ENCODE data around the gene ATL2.
"Not testable (repeated sequence)": the region's sequence is repeated elsewhere in the genome, so short reads cannot be mapped to it uniquely, and the experiment has no call there.

ATL2 gene

DNA sequence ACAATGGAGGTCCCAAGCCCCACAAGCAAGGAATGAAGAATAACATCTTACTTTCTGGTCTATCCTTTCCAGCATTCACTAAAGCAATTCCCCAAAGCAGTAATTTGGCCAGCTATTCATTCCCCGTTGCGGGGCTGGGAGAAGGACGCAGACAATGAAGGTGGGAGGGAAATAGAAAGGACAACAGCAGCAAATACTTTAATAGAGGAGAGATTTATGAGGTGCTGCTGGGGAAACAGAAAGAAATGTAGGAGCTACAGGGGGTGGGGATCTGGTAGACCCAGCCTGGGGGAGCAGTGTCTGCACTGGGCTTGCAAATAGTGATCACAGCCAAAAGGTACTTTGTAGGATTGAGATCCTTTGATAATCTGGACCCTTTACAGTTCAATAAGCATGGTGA lies 13.9 kb upstream of the ATL2 start:
- DNase-seq (ENCODE audit: low spot score), result no peak

DNA sequence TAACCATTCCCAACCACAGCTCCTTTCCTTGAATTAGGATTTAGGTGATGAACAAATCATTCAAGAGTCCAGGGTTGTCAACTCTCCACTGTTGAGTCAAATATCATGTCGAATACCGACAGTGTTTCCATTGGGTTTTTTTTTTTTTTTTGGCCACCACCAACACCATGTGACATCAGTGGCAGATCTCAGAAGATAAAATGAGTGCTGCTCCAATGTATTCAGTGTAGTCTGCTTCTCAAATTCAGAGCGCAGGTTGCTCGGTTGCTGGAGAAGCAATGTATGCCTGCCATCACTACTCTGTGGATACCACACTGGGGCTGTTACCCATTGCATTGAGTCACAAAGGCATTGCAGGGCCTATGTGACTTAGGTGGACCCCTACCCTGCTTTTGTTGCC lies 10.8 kb upstream of the ATL2 start:
- no peak for DNase-seq (ENCODE audit: low spot score)

DNA sequence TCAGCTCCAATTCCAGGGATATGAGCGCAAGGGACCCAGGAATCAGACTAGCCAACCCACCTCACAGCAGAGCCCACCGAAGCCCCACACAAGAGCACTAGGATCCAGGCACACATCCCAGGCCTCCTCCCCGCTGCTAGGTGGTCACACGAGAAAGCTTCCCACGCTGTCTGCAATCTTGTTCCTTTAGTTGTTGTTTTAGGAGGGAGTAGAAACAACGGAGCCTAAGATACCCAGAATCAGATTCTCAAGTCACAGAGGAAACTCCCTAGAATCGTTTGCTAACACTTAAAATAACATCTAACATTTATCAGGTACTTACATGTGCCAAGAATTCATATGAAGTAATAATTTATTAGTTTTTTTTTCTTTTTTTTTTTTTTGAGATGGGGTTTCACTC lies 9.7 kb upstream of the ATL2 start:
- no peak for DNase-seq (ENCODE audit: low spot score)

DNA sequence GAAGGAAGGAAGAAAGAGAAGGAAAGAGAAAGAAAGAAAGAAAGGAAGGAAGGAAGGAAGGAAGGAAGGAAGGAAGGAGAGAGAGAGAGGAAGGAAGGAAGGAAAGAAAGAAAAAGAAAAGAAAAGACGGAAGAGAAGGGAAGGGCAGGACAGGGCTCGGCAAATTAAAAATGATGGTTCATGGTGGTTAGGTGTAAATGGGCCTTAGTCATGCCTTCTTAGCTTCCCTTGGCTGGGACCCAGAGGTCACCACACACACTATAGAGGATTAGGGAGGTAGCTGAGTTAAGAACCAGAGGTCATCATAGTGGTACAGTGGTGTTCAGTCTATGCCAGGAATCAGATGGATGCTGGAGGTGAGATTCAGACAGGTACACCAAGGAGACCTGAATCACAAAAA lies 9.3 kb upstream of the ATL2 start:
- no peak for DNase-seq (ENCODE audit: low spot score)

DNA sequence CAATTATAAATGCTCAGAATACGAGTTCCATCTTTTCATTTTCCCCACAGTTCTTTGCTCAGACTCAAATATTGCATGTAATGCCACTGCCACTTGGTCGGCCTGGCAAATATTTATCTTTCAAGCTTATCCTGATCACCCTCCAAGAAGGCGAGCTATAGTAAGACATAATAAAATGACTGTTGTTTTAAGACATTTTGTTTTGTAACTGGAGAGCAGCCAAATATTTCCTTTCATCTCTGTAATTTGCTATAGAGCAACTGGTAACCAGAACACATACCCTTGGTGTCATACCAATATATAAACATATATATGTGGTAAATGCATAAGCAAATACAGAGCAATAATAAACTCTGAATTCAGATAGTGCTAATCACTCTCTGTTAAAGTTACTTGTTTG lies 7.3 kb upstream of the ATL2 start:
- no peak for DNase-seq (ENCODE audit: low spot score)

DNA sequence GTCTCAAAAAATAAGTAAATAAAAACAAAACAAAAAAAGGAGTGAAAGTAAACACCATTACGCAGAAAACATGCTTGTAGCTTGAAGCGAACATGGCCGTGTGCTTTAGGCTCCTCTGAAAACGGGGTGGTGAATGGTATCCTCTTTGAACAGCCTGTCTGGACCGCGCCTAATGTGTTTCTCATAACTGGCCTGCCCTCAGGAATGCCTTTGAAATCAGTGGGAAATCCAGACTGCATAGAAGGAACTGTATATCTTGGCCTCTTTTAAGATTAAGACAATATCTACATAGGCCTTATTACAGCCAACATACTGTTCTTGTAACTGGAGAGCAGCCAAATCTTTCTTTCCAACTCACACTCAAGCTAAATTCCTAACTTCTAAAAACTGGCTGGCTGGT lies 6.7 kb upstream of the ATL2 start:
- not testable (repeated sequence) for DNase-seq (ENCODE audit: low spot score)

DNA sequence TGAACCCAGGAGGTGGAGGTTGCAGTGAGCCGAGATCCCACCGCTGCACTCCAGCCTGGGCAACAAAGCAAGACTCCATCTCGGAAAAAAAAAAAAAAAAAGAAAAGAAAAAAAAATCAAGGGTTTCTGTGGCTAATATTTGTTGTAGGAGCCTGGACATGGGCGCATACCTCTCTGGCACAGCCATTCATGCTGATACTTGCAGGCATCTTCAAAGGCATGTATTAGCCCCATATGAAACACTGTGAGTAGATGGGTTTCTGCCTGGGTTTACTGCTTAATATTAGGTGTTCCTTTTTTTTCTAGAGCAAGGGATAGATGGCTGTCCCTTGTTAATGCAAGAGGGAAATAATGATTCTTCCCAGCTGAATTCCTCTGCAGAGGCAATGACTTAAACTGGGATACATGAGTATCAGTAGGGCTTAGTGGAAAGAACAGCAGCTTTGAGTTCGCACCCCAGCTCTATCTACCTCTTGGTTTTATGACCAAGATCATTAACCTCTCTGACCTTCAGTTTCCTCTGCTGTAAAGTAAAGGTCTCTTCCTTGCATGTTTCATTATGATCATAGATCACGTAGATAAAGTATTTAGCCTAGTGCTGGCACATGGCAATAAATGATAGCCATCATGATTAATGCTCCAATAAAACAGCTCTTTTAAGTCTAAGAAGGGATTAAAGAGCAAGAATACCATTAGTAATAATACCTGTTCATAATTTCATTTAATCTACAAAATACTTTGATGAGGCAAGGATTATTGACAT lies 4.5 kb upstream of the ATL2 start:
- no peak for DNase-seq (ENCODE audit: low spot score)

DNA sequence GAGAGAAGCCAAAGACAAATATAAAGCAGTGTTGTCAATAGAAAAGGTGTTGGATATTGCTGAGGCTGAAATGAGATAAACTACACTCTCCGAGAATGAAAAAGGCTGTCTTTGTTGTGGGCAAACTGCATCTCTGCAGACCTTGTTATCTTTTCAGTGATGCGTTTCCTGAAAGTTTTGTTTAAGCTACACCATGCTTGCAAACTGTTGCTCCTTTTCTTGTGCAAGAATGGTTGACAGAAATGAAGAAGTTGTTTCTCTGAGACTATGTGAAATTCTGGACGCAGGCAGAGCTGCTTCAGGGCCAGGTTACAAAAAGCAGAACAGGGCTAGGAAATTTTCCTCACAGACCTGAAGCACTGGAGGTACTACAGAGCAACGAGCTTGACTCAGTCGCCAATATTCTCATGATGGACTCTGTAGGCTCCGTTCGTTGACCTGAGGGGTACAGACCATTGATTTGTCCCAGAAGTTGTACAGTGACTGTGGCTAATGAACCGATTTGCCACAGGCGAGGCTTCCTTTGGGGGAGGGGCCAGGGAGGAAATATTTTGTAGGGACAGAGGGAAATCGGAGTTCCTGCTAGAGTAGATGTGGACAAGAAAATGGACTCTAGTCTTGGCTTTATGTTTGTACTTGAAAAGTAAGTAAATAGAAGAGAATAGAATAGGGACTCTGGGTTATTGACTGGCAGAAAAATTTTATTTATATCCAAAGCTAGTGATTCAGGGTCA lies 3.5 kb upstream of the ATL2 start:
- DNase-seq (ENCODE audit: low spot score), result no peak

DNA sequence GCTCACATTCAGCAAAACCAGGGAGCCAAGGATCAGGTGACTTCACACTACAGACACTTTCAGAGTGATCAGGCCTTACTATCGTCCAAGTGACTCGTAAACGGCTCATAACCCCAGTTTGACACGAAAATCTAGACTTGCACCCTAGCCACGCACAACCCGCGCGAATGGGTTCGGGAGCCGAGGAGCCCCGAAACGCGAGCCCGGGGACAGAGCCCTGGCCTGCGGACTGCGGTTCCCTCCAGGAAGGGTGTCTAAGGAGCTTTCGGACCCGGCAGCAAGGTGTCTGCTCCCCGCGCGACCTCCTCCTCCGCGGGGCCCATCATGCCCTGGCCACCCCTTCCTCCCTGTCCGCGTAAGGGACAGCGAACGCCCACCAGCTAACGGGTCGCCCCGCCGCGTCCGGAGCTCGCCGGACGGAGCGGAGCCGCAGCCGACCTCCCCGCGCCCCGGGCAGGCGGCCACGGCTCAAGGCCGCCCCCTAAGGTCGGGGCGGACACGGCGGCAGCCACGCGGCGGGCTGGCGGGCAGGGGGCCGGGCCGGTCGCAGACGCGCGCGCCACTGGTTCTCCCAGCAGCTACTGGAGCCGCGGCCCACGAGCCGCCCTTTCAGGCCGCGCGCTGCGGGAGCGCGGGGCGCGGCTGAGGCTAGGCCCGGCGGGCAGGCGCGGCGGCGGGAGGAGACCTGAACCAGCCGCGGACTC lies 575 bp downstream of the ATL2 start:
- peak; percentile 78 for DNase-seq (ENCODE audit: low spot score)

DNA sequence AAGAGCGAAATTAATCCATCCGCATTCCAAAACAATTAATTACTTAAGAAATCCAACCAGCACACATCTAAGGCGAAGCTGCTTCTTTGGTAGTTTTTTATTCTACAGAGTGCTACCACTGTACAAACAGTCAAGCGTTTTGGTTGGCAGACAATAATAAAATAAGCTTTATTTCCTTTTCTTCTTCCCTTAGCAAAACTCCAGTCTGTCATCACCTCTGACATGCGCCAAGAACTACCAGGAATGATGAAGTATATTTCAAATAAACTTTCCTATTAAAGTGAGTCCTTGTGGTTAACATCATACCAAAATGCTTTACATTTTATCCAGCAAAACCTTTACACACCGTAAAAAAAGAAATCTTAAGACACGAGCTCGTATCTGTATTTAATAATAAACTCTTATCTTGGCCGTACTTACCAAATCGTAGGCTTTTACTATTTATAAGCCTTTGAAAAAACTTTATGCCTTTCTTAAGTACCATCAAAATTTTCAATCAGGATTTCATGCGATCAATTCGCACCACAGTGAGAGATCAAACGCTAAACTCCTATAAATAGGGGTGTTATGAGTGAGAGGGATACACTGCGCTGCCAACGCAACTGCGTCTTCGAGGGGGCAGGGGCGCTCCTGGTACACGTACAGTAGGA lies 1.3 kb downstream of the ATL2 start:
- DNase-seq (ENCODE audit: low spot score), result no peak

DNA sequence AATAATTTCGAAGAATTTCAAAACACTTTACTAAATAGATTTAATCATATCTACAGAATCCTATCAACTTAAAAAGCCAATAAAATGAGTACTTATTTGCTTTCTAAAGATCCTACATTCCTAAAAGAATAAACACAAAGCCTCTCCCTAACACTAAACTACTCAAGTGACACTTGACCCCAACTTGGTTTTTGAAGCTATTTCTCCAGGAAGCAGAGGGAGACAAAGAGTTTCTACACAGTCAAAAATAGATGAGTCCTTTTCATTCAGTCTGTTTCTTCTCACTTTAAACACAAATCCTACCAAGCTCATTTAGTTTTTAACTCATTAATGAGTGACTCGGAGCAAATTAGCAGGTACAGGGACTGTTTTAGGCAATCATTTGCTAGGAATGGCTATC lies 2.1 kb downstream of the ATL2 start:
- no peak for DNase-seq (ENCODE audit: low spot score)

DNA sequence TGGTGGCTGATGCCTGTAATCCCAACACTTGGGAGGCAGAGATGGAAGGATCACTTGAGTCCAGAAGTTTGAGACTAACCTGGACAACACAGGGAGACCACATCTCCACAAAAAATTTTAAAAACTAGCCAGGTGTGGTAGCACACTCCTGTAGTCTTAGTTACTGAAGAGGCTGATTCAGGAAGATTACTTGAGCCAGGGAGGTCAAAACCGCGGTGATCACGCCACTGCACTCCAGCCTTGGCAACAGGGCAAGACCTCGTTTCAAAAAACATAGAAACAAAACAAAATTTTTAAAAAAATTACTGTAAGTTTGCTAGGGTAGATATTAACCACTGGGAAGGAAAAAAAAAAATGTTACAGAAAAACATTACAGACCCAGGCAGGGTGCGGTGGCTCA lies 5.8 kb downstream of the ATL2 start:
- no peak for DNase-seq (ENCODE audit: low spot score)

DNA sequence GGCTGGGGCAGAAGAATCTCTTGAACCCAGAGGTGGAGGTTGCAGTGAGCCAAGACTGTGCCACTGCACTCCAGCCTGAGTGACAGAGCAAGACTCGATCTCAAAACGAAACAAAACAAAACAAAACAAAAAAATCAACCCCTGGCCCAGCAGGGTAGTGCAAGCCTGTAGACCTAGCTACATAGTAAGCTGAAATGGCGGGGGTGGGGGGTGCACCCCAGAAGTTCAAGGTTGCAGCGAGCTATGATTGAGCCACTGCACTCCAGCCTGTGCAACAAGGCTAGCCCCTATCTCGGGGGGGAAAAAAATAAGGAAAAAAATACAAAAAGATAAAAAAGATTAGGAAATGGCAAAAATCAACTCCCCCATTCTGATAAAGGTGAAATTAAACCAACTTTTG lies 6.4 kb downstream of the ATL2 start:
- DNase-seq (ENCODE audit: low spot score), result no peak

DNA sequence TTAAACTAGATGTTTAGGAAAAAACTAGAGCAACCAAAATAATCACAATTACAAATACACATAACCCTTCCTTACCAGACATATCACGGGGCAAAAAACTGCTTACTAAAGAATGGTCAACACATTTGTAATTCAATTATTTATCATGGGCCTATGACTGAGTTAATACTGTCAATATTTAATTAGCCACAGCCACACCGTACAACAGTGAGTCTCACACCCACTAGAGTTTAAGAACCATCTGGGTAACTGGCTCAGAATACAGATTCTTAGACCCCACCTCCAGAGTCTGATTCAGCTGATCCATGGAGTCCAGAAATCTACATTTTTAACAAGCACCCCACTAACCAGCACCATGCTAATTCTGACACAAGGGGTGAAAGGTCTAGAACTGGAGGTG lies 14.8 kb downstream of the ATL2 start:
- DNase-seq (ENCODE audit: low spot score), result no peak

DNA sequence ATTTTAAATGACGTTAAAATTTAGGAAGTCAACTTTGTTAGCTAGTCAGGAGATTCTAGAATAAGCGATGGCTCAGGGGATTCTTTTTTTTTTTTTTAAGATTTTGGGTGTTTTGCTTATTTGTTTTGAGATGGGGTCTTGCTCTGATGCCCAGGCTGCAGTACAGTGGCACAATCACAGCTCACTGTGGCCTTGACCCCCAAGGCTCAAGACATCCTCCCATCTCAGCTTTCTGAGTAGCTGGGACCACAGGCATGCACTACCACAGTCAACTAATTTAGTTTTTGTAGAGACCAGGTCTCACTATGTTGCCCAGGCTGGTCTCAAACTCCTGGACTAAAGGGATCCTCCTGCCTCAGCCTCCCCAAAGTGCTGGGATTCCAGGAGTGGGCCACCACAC lies 16.9 kb downstream of the ATL2 start:
- no peak for DNase-seq (ENCODE audit: low spot score)

DNA sequence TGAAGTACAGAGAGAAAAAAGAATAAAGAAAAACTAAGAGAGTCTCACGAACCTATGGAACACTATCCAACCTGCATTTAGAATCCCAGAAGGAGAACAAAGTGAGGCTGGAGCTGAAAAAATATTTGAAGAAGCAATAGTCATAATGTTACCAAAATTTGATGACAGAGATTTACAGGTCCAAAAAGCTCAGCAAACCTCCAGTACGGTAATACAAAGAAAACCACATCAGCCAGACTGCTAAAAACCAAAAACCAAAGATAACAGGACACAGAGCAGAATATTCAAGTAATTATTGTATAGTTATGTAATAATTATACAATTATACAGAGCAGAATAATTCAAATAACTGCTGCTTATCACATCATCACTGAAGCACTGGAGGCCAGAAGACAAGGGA lies 23.7 kb downstream of the ATL2 start:
- DNase-seq (ENCODE audit: low spot score), result no peak

DNA sequence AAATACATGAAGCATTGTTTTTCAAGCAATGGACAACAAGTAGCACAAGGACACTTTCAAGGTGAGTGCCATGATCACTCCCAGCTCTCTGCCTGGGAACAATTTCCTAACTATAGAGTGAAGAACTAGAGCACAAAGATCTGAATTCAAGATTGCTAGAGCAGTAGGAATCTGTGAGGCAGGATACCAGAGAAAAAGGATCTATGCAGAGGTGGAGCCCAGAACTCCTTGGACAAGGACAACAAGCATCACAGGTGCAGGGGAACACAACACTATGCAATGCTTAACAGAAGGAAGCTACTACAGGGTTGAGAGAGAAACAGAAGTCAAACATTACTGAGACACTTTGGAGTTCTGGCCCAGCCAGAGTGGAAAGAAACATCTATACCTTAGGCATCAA lies 24.7 kb downstream of the ATL2 start:
- DNase-seq (ENCODE audit: low spot score), result no peak

DNA sequence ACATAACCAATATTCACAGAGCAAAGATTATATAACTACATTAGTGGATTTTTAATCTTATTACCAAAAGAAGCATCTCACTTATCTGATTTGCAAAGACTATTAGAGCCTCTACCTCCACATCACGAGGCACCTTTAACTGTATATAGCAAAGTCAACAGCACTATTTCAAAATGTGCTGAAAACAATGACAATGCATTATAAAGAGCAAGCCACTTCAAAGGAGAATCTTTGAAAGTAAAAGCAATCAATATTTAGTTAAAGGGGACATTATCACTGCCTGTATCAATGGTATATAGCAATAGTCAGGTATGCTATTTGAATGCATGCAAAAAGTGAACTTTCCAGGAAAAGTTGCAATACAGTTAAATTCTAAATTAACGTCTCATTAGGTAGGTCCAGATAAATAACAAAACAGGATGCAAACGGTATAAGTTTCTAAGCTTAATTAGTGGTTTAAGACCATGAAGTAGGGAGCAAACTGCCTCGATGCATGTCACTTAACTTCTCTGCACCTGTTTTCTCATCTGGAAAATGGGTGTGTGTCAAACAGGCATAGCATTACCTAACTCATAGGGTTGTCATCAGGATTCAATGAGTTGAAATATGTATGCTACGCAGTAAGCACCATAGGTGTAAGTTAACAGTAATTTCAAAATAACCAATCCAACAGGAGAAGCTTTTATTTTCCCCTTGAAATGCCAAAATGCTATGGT lies 31.6 kb downstream of the ATL2 start:
- DNase-seq (ENCODE audit: low spot score), result no peak

DNA sequence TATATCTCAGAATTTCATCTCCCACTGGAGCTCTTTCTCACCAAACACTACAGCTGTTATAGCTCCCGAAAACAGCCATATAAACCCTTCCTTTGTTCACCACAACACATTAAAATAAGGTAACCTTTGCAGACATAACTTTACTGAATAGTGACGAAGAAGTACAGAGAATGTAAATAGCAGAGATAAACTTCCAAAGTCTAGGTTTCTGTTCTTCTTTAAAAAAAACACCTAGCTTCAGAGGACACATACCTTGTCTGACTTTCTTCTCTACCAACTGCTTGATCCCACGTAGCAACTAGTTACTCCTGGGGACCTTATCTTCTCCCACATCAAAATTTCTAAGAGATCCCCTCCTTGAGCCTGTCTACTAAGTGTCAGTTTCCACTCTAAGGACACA lies 32.3 kb downstream of the ATL2 start:
- DNase-seq (ENCODE audit: low spot score), result no peak

DNA sequence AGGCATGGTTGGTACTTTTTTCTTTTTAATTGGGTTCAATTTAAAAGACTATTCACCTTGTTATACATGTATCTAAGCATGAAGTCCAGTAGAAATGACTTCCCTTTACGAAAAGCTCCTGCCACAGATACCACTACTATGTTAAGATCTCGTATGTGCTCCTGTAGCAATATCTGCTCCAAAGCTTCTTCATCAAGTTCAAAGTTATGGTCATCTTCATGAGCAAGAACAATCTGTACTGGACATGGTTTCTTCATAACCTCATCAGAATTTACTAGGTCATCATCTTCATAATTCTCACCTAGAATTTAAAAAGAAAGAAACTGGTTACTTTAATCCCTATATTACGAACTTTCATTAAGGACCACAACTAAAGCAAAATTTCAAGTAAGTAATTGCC lies 33.9 kb downstream of the ATL2 start:
- DNase-seq (ENCODE audit: low spot score), result no peak

DNA sequence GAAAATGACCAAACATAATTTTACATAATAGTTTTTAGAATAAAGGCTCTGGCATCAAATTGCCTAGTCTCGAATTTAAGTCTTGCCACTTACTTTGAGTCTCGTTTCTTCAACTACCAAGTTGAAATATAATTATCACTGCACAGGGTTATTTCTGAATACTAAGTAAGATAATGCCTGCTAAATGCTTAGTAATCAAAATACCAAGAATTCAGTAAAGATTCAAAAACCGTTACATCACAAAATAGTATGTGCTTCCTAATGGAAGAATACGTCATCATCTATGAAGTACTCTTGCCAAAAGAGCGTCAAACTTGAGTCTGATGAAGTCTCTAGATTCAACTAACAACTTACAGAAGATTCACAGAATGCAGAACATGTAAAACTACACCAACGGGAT lies 40.5 kb downstream of the ATL2 start:
- DNase-seq (ENCODE audit: low spot score), result no peak

DNA sequence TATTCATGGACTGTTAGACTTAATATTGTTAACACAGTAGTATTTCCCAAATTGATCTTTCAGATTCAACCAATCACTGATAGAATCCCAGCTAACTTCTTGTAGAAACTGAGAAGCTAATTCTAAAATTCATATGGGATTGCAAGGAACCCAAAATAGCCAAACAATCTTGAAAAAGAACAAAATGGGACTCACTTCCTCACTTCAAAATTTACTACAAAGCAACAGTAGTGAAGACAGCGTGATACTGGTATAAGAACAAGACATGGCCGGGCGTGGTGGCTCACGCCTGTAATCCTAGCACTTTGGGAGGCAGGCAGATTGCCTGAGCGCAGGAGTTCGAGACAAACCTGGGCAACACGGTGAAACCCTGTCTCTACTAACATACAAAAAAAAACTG lies 46.3 kb downstream of the ATL2 start:
- DNase-seq (ENCODE audit: low spot score), result no peak

Data from left forelimb (tissue), 1 donor.